Nephron progenitor cell (in vitro differentiated cells): Measurements from ENCODE around the gene FAM227B.
A peak's percentile ranks its signal among the peaks of the same experiment; 100 is the strongest.

Experiments
- DNase-seq: peaks from one replicate; pipeline ENCODE4 v3.0.0; 2021
- H3K27ac Mint-ChIP-seq: 2 replicates; pipeline ENCODE4 v1.8.0; 2021; ENCODE audit warnings: mild to moderate bottlenecking, moderate library complexity, mixed read lengths
- H3K27me3 Mint-ChIP-seq: 2 replicates; pipeline ENCODE4 v1.8.0; 2021; ENCODE audit warnings: mild to moderate bottlenecking, low read depth, mixed read lengths; ENCODE audit not compliant: poor library complexity
- H3K36me3 Mint-ChIP-seq: 2 replicates; pipeline ENCODE4 v1.8.0; 2021; ENCODE audit warnings: low read depth, mixed read lengths
- H3K4me1 Mint-ChIP-seq: 2 replicates; pipeline ENCODE4 v1.8.0; 2021; ENCODE audit warnings: mixed read lengths
- H3K4me3 Mint-ChIP-seq: 2 replicates; pipeline ENCODE4 v1.8.0; 2021; ENCODE audit warnings: mild to moderate bottlenecking, moderate library complexity, mixed read lengths
- H3K9me3 Mint-ChIP-seq: 2 replicates; pipeline ENCODE4 v1.8.0; 2021; ENCODE audit warnings: mild to moderate bottlenecking, moderate library complexity, mixed read lengths
- TF ChIP-seq, protein P1 (sequence below): fragments of 200-600 bp; sonication (generic); IDR thresholded peaks from 2 replicates; pipeline ENCODE4 v1.5.0; 2021; ENCODE audit warnings: antibody characterized with exemption

FAM227B gene

DNA sequence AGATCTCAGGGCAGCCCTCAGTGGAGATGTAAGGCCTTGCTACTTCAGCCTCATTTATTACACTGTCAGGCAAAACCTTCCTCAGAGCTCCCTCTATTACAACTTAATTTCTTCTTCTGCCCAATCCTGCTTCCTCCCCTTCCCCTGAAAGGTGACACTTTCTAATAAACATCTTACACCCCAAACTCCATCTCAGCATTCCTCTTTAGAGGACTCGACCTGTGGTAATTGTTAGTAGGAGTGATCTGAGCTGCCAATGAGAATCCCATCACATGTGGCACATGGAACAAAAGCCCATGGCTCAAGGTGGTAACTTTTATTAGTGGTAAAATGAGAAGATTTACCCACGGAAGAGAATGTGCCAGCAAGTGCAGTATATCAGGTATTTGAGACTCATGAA is 30.1 kb upstream of the FAM227B start:
- Mint-ChIP-seq H3K27ac (no peak overlapping the region), H3K4me3 (no peak overlapping the region), H3K4me1 (peaks cover 18% of the 10 kb centered on the region), H3K36me3 (peaks cover 61% of the 10 kb centered on the region), H3K9me3 (peaks cover 44% of the 10 kb centered on the region), H3K27me3 (no peaks in the 10 kb centered on the region)
- TF ChIP-seq, protein P1, sequence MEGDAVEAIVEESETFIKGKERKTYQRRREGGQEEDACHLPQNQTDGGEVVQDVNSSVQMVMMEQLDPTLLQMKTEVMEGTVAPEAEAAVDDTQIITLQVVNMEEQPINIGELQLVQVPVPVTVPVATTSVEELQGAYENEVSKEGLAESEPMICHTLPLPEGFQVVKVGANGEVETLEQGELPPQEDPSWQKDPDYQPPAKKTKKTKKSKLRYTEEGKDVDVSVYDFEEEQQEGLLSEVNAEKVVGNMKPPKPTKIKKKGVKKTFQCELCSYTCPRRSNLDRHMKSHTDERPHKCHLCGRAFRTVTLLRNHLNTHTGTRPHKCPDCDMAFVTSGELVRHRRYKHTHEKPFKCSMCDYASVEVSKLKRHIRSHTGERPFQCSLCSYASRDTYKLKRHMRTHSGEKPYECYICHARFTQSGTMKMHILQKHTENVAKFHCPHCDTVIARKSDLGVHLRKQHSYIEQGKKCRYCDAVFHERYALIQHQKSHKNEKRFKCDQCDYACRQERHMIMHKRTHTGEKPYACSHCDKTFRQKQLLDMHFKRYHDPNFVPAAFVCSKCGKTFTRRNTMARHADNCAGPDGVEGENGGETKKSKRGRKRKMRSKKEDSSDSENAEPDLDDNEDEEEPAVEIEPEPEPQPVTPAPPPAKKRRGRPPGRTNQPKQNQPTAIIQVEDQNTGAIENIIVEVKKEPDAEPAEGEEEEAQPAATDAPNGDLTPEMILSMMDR, result no peak
- no peak for DNase-seq

DNA sequence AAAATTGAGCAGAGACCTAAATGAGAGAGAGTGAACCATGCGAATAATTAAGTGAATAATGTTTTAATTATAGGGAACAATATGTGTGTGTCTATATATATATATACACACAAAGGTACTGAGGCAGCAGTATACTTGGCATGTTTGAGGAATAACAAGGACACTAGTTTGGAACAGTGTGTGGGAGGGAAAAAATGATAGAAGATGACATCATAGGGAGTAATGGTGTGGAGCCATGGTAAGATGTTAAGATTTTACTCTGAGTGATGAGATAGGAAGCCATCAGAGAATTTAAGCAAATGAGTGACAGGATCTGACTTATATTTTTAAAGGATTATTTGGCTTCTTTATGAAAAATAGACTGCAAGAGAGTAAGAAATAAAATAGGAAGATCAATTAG is 29.4 kb upstream of the FAM227B start:
- peaks cover 21% of the 10 kb centered on the region for H3K4me1 Mint-ChIP-seq
- no peak for DNase-seq
- H3K4me3 Mint-ChIP-seq, result no peak overlapping the region
- H3K9me3 Mint-ChIP-seq, result peaks cover 37% of the 10 kb centered on the region
- H3K36me3 Mint-ChIP-seq, result peaks cover 60% of the 10 kb centered on the region
- H3K27ac Mint-ChIP-seq, result no peak overlapping the region
- no peaks in the 10 kb centered on the region for H3K27me3 Mint-ChIP-seq
- TF ChIP-seq, protein P1, result no peak

DNA sequence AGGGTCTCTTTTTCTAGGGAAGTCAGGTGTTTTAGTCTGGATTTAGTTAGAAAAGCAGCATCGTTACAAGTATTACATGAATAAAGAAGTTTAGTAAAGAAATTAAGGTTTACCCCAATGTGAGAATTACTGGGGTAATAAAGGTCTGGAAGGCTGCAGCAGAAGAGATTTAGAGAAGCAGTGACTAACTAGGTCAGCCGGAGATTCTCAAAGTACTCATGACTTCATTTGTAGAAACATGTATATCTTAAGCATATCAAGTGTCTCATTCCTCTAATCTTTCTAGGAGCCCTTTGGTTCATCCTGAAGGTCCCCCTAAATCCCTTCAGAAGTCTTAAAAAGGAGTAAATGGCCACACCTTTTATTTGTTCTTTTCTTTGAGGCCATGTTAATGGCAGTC is 26.3 kb upstream of the FAM227B start:
- peaks cover 57% of the 10 kb centered on the region for H3K36me3 Mint-ChIP-seq
- DNase-seq, result no peak
- H3K9me3 Mint-ChIP-seq, result peaks cover 9% of the 10 kb centered on the region
- no peak overlapping the region for H3K4me3 Mint-ChIP-seq
- peak overlapping the region; percentile 50 for H3K27ac Mint-ChIP-seq
- TF ChIP-seq, protein P1, result no peak
- H3K27me3 Mint-ChIP-seq, result no peaks in the 10 kb centered on the region
- H3K4me1 Mint-ChIP-seq, result peaks cover 21% of the 10 kb centered on the region

DNA sequence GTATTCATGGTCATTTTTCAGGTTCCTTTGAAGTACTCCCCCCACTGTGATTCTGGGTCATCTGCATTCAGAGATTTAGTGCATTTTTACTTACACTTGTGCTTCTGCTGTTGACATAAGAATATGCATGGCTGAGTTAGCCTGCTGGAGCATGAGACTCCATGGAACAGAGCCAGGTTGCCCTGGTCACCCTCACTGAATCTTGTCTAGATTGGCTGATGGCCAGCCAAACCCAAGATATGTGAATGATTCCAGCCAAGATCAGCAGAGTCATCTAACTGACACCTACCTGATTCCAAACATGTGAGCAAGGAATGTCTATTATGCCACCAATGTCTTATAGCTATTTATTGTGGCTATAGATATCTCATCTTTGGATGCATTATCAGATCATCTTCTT is 25.3 kb upstream of the FAM227B start:
- Mint-ChIP-seq H3K4me3 (no peak overlapping the region), H3K27ac (peak overlapping the region; percentile 81), H3K27me3 (no peaks in the 10 kb centered on the region), H3K36me3 (peaks cover 58% of the 10 kb centered on the region), H3K9me3 (peaks cover 4% of the 10 kb centered on the region), H3K4me1 (peaks cover 21% of the 10 kb centered on the region)
- TF ChIP-seq, protein P1, result no peak
- no peak for DNase-seq

DNA sequence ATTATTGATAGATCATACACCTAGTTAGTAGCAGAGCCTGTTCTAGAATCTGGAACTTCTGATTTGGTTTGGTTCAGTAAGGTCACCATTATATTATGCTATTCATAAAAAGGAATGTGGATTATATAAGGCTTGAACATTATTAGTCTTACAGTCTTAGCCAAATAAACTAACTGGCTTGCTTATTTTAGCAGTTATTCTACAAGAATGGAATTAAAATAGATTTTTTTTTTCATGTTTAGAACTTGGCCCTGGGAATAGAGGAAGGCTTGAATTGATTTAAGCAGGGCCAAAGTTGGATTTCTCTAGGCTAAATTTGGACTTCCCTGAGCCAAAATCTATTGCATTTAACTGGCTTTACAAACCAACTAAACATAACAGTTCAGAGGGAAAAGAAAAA is 24.7 kb upstream of the FAM227B start:
- Mint-ChIP-seq H3K9me3 (peaks cover 4% of the 10 kb centered on the region), H3K36me3 (peaks cover 59% of the 10 kb centered on the region), H3K27me3 (no peaks in the 10 kb centered on the region), H3K4me1 (peaks cover 21% of the 10 kb centered on the region), H3K4me3 (no peak overlapping the region), H3K27ac (peak overlapping the region; percentile 81)
- TF ChIP-seq, protein P1, result no peak
- no peak for DNase-seq

DNA sequence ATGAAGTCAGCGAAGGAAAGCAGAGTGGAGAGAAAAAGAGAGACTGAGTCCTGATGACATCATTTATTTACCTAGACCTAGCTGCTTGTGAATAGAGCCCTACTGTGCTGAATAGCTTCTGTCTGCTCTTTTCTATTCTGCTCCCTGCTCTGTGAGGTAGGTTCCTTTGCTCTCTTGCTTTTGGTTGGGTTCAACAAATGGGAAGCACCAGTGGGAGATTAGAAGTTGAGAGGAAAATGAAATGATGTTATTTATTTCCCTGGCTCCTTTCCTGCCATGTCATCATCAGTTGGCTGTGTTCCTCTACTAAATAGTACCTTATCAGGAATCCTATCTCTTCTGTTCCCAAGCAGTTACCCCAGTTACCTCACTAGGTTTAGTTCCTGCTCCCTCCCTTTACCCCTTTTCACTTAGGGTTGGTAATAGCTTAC is 23.8 kb upstream of the FAM227B start:
- peaks cover 60% of the 10 kb centered on the region for H3K36me3 Mint-ChIP-seq
- no peaks in the 10 kb centered on the region for H3K27me3 Mint-ChIP-seq
- no peak for DNase-seq
- no peak overlapping the region for H3K27ac Mint-ChIP-seq
- H3K9me3 Mint-ChIP-seq, result peaks cover 4% of the 10 kb centered on the region
- H3K4me3 Mint-ChIP-seq, result no peak overlapping the region
- peaks cover 21% of the 10 kb centered on the region for H3K4me1 Mint-ChIP-seq
- TF ChIP-seq, protein P1, result no peak
